ENCODE measurements around the gene RIPPLY1. TPM values are rescaled to one million over a fixed set of nuclear protein-coding genes. Genes with fewer than 3 reads are reported as not detected.

RIPPLY1 gene, protein sequence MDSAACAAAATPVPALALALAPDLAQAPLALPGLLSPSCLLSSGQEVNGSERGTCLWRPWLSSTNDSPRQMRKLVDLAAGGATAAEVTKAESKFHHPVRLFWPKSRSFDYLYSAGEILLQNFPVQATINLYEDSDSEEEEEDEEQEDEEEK
- total RNA-seq (2021) = not detected in 2 replicates
- percentile 21 among the genes with signal in this experiment for Bru-seq, nascent RNA
- BruChase-seq, experiment 1, labeled RNA remaining after a 2-hour chase = not detected
- BruChase-seq, experiment 2, labeled RNA remaining after a 6-hour chase = percentile 14 among the genes with signal in this experiment
- long read RNA-seq = 0 reads

DNA sequence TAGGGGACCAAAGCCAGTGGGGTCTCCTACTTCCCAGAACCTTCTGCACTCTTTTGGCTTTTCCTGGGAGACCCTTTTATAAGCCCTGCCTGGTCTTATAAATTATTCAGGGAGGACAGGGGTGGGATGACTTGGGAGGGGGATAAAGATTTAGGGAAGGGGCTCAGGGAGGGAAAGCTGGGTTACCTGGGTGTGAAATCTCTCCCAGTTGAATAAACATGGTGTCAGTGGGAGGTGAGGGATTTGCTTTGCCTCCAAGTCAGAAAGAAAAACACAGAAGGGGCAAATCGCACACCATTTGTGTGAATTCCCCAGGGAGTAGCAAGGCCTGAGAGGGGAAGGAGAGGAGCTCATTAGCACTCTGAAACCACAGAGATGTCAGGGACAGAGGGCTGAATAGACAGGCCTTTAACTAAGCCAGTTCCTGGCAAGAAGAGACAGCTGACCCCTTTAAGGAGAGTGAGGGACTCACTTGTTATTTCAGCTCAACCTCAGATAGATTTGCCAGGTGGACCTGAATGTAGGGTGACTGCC is at the start of gene RIPPLY1:
TSS of gene RIPPLY1 (minus strand) at position 51 of the 534 bp plus-strand sequence. CDS start 54 bp downstream, outside the sequence.
- H3K27me3 ChIP-seq (replicated peaks; ENCODE audit: insufficient read depth, low read depth, low read length, poor library complexity) = no peaks in the 10 kb centered on the region
- H3K4me3 ChIP-seq (ENCODE audit: low read depth, low read length, poor library complexity, severe bottlenecking) = no peak within 1 kb of the TSS
- BruUV-seq (replicated peaks) = no TSS peak
- no peaks in the 10 kb centered on the region for H3K36me3 ChIP-seq (ENCODE audit: insufficient read depth, low read length, poor library complexity, severe bottlenecking)
- DNase-seq (ENCODE audit: low spot score) = no peak
- TF ChIP-seq, protein P1, sequence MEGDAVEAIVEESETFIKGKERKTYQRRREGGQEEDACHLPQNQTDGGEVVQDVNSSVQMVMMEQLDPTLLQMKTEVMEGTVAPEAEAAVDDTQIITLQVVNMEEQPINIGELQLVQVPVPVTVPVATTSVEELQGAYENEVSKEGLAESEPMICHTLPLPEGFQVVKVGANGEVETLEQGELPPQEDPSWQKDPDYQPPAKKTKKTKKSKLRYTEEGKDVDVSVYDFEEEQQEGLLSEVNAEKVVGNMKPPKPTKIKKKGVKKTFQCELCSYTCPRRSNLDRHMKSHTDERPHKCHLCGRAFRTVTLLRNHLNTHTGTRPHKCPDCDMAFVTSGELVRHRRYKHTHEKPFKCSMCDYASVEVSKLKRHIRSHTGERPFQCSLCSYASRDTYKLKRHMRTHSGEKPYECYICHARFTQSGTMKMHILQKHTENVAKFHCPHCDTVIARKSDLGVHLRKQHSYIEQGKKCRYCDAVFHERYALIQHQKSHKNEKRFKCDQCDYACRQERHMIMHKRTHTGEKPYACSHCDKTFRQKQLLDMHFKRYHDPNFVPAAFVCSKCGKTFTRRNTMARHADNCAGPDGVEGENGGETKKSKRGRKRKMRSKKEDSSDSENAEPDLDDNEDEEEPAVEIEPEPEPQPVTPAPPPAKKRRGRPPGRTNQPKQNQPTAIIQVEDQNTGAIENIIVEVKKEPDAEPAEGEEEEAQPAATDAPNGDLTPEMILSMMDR (conservative IDR thresholded peaks at IDR 0.05; ENCODE audit: low read depth, low read length) = no peak
- TF ChIP-seq EZH2 (IDR thresholded peaks at IDR 0.05; ENCODE audit: borderline replicate concordance, low read depth, low read length, poor library complexity, severe bottlenecking) = no peak
- POLR2A ChIA-PET (ENCODE audit: low non-redundant PET) = no interaction called here
- H3K27ac ChIP-seq (ENCODE audit: low read depth, low read length, poor library complexity, severe bottlenecking) = no peak within 1 kb of the TSS
- H3K4me1 ChIP-seq (ENCODE audit: insufficient read depth, low read length, poor library complexity, severe bottlenecking) = no peaks in the 10 kb centered on the region
- intact Hi-C loops (cut with micrococcal nuclease; ENCODE audit: unreplicated experiment) = no loop called here
- CTCF ChIA-PET = no interaction called here
- H3K9me3 ChIP-seq (ENCODE audit: low read depth, low read length, poor library complexity, severe bottlenecking) = no peaks in the 10 kb centered on the region

DNA sequence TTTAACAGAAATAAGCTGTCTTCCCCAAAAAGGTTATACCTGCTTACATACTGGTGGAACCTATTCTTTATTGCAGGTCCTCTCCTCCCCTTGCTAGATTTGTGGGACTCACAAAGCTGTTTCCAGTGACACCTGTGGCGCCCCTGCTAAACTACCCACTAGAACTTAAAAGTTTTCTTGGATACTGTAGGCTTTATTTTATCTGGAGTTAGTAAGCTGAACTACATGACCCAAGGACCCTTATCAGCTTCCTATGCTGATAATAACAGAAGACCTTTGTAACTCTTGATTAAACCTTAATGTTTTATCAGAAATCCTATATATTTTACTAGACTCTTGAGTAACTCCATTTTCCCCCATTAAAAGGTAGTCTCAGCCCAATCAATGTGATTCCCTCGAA is 49.4 kb upstream of the RIPPLY1 start:
- ChIA-PET CTCF (no interaction called here), POLR2A (ENCODE audit: low non-redundant PET) (no interaction called here)
- no peaks in the 10 kb centered on the region for H3K9me3 ChIP-seq (ENCODE audit: low read depth, low read length, poor library complexity, severe bottlenecking)
- H3K36me3 ChIP-seq (ENCODE audit: insufficient read depth, low read length, poor library complexity, severe bottlenecking) = no peaks in the 10 kb centered on the region
- no peak overlapping the region for H3K27ac ChIP-seq (ENCODE audit: low read depth, low read length, poor library complexity, severe bottlenecking)
- DNase-seq (ENCODE audit: low spot score) = no peak
- intact Hi-C loops (cut with micrococcal nuclease; ENCODE audit: unreplicated experiment) = loop anchor here (2.0 kb wide), 1 partner anchor 58 kb away; no protein-coding TSS in a partner anchor
- H3K4me3 ChIP-seq (ENCODE audit: low read depth, low read length, poor library complexity, severe bottlenecking) = no peak overlapping the region
- no peaks in the 10 kb centered on the region for H3K27me3 ChIP-seq (replicated peaks; ENCODE audit: insufficient read depth, low read depth, low read length, poor library complexity)
- no peaks in the 10 kb centered on the region for H3K4me1 ChIP-seq (ENCODE audit: insufficient read depth, low read length, poor library complexity, severe bottlenecking)
- no peak for TF ChIP-seq EZH2 (IDR thresholded peaks at IDR 0.05; ENCODE audit: borderline replicate concordance, low read depth, low read length, poor library complexity, severe bottlenecking)
- TF ChIP-seq, protein P1 (conservative IDR thresholded peaks at IDR 0.05; ENCODE audit: low read depth, low read length) = no peak
- no TSS peak for BruUV-seq (replicated peaks)

DNA sequence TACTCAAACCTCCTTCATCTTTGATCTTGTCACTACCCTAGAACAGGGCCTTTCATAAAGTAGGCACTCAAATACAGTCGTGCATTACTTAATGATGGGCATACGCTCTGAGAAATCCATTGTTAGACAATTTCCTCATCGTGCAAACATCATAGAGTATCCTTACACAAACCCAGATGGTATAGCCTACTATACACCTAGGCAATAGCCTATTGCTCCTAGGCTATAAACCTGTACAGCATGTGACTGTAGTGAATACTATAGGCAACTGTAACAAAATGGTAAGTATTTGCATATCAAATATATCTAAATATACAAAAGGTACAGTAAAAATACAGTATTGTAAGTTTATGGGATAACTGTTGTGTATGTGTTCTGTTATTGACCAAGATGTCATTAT is 48.9 kb upstream of the RIPPLY1 start:
- no peak for DNase-seq (ENCODE audit: low spot score)
- Histone ChIP-seq H3K27ac (ENCODE audit: low read depth, low read length, poor library complexity, severe bottlenecking) (no peak overlapping the region), H3K27me3 (replicated peaks; ENCODE audit: insufficient read depth, low read depth, low read length, poor library complexity) (no peaks in the 10 kb centered on the region), H3K4me1 (ENCODE audit: insufficient read depth, low read length, poor library complexity, severe bottlenecking) (no peaks in the 10 kb centered on the region), H3K36me3 (ENCODE audit: insufficient read depth, low read length, poor library complexity, severe bottlenecking) (no peaks in the 10 kb centered on the region), H3K4me3 (ENCODE audit: low read depth, low read length, poor library complexity, severe bottlenecking) (no peak overlapping the region), H3K9me3 (ENCODE audit: low read depth, low read length, poor library complexity, severe bottlenecking) (no peaks in the 10 kb centered on the region)
- intact Hi-C loops (cut with micrococcal nuclease; ENCODE audit: unreplicated experiment) = loop anchor here (2.0 kb wide), 1 partner anchor 57 kb away; no protein-coding TSS in a partner anchor
- ChIA-PET CTCF (no interaction called here), POLR2A (ENCODE audit: low non-redundant PET) (no interaction called here)
- TF ChIP-seq, protein P1 (conservative IDR thresholded peaks at IDR 0.05; ENCODE audit: low read depth, low read length) = no peak
- TF ChIP-seq EZH2 (IDR thresholded peaks at IDR 0.05; ENCODE audit: borderline replicate concordance, low read depth, low read length, poor library complexity, severe bottlenecking) = no peak
- no TSS peak for BruUV-seq (replicated peaks)

Data from A673 (cell line).